GM10266 (cell line): ENCODE data around the gene UCKL1.

Experiments
- DNase-seq: peaks from one replicate; pipeline ENCODE4 v3.0.0; 2012; ENCODE audit errors: extremely low spot score
- TF ChIP-seq, protein P1 (sequence below): IDR thresholded peaks from 2 replicates; pipeline ENCODE4 v1.5.1; 2012; ENCODE audit warnings: mild to moderate bottlenecking, low read depth; ENCODE audit not compliant: control insufficient read depth, insufficient read depth; ENCODE audit errors: missing control alignments

UCKL1 gene

GRCh38 chr20:63980806-63981728 is 24.9 kb upstream of the UCKL1 start, which contains the start of gene PRPF6:
TSS of gene PRPF6 (plus strand) at chr20:63981132. CDS start at chr20:63981246, 114 bp downstream.
- TF ChIP-seq, protein P1, sequence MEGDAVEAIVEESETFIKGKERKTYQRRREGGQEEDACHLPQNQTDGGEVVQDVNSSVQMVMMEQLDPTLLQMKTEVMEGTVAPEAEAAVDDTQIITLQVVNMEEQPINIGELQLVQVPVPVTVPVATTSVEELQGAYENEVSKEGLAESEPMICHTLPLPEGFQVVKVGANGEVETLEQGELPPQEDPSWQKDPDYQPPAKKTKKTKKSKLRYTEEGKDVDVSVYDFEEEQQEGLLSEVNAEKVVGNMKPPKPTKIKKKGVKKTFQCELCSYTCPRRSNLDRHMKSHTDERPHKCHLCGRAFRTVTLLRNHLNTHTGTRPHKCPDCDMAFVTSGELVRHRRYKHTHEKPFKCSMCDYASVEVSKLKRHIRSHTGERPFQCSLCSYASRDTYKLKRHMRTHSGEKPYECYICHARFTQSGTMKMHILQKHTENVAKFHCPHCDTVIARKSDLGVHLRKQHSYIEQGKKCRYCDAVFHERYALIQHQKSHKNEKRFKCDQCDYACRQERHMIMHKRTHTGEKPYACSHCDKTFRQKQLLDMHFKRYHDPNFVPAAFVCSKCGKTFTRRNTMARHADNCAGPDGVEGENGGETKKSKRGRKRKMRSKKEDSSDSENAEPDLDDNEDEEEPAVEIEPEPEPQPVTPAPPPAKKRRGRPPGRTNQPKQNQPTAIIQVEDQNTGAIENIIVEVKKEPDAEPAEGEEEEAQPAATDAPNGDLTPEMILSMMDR = peak; percentile 91
- peak; percentile 99 for DNase-seq

DNA sequence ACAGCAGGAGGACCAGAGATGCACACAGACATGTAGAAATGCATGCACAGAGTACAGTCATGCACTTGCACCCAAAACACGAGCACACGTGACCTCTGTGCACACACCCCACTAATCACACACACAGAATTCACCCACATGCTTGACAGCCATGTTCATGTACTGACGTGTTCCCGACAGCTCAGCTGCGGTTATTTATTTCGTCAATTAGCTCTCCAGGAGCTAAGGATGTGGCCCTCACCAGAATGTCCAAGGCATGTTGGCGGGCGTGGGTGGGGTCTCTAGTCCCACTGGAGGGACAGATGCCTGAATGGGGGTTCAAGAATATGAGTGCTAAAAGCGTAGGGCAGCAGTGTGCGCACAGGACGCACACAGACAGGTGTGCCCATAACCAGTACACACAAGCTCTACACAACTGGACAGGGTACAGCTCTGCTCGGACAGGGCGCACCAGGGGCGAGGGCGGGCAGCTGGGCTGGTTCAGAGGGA is 24.1 kb upstream of the UCKL1 start:
- TF ChIP-seq, protein P1 = no peak
- peak; percentile 70 for DNase-seq

- TF ChIP-seq, protein P1 = no peak
- peak; percentile 94 for DNase-seq
Observed at GRCh38 chr20:63979557-63980316, 23.5 kb upstream of the UCKL1 start, which contains the start of gene SAMD10. TSS of gene SAMD10 (minus strand) at chr20:63979642. CDS start at chr20:63979467, 175 bp downstream.

DNA sequence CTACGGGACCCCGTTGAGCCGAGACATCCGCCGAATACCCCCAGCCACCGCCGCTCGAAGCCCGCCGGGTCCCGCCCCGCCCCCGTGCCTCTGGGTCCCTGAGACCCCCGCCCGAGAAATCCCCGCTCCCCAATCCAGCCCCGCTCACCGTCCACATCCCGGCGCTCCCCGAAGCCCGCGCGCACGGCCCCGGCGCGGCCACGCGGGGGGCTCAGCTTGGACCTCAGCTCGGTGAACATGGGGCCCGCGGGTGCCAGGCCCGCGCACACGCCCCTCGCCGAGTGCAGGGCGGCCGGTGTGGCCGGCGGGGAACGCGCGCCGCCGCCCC is 23.0 kb upstream of the UCKL1 start:
- TF ChIP-seq, protein P1 = no peak
- no peak for DNase-seq

DNA sequence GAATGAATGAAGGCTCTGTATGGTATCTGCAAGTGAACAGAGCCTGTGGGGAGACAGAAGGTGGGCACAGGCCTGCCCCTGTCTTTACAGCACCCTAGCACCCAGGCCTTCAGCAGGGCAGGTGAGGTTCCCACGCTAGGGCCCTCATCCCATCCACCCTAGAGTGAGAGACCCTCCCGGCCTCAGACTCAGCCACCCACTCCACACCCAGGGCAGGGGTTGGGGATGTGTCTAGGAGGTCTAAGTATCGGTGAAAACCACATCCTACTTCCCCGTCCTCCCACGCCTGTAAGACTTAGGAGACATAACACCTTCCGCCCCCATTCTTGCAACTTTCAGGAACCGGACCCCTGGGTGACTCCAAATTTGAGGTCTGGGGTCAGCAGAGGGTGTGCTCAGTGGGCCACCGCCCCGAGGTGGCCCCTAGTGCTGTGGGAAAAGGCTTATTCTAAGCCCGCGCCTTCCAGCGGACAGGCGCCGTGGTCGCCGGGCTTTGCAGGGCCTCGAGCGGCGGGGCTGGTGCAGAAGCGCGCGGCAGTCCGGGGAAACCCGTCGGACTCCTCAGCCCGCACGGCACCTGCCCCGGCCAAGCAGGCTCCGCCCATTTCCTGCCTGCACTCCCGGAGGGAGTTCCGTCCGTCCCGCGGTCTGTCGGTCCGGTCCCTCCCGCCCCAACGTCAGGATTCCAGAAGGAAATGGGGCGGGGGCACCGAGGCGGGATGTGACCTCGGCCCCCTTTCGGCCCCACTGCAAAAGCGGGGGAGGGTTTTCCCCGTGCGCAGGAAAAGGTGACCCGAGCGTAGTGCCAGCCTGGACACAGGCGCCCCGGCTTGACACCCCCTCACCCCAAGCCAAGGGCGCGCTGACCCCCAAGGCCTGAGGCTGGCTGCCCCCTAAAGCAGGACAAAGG is 22.4 kb upstream of the UCKL1 start:
- DNase-seq = peak; percentile 82
- TF ChIP-seq, protein P1 = no peak

DNA sequence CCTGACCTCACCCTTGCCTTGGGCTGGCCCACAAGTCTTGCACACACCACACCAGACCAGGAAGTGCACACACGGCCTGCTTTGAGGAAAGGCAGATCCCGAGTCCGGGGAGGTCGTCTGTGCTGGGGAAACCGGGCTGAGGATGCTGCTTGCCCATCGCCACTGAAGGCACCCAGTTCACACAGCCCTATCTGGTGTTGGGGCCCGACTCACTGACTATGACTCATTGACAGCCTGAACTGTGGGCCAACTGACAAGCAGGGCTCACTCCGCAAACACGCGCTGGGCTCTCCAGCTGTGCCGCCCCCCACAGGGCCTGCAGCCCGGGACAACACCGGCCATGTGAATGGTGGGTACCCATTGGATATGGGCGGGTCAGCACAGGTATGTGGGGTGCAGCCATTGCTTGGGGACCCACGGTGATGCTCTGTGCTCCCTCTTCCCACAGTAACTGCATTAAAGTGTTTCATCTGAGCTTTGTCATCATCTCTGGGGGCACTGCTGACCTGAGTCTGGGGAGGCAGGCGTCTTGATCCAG is 21.6 kb upstream of the UCKL1 start:
- DNase-seq = no peak
- TF ChIP-seq, protein P1 = no peak
